GM18519 (cell line): ENCODE measurements around the gene C22orf23.

ENCODE experiments used
- ATAC-seq: cut with Tn5 transposase; IDR thresholded peaks from one replicate; pipeline ENCODE4 v1.9.1; 2021; ENCODE audit warnings: mild to moderate bottlenecking, moderate library complexity; ENCODE audit not compliant: unreplicated experiment, low FRiP score

Gene C22orf23

GRCh38 chr22:37905534-37906363, 47.7 kb downstream of the C22orf23 start, which contains the start of gene MICALL1:
Gene MICALL1, plus strand, starts transcription at chr22:37906297. Its CDS starts 126 bp downstream, at chr22:37906423.
- ATAC-seq, result peak; percentile 60

GRCh38 chr22:37904572-37905533, 48.5 kb downstream of the C22orf23 start:
- ATAC-seq, result no peak

- ATAC-seq, result no peak
Measured at GRCh38 chr22:37898441-37899181, 54.8 kb downstream of the C22orf23 start.

- no peak for ATAC-seq
Measured at GRCh38 chr22:37897807-37898206, 55.6 kb downstream of the C22orf23 start.

- no peak for ATAC-seq
Measured at GRCh38 chr22:37896939-37897338, 56.5 kb downstream of the C22orf23 start.

- no peak for ATAC-seq
Measured at GRCh38 chr22:37896181-37896592, 57.2 kb downstream of the C22orf23 start.

- no peak for ATAC-seq
Measured at GRCh38 chr22:37894939-37895670, 58.3 kb downstream of the C22orf23 start.

- ATAC-seq, result no peak
Measured at GRCh38 chr22:37893583-37893983, 59.8 kb downstream of the C22orf23 start.
